Endothelial cell (in vitro differentiated cells): ENCODE results near the gene MARCHF5. TPM values are rescaled to one million over a fixed set of nuclear protein-coding genes. Genes with fewer than 3 reads are reported as not detected.

Source experiments
- DNase-seq: peaks from one replicate; pipeline ENCODE4 v3.0.0; 2021; ENCODE audit warnings: low spot score
- H3K27ac Mint-ChIP-seq: one replicate; pipeline ENCODE4 v1.8.0; 2021; ENCODE audit warnings: mixed read lengths, inconsistent platforms; ENCODE audit not compliant: unreplicated experiment
- H3K27me3 Mint-ChIP-seq: one replicate; pipeline ENCODE4 v1.8.0; 2021; ENCODE audit warnings: mild to moderate bottlenecking, moderate library complexity, mixed read lengths, inconsistent platforms; ENCODE audit not compliant: unreplicated experiment
- H3K36me3 Mint-ChIP-seq: one replicate; pipeline ENCODE4 v1.8.0; 2021; ENCODE audit warnings: mild to moderate bottlenecking, low read depth, mixed read lengths, inconsistent platforms; ENCODE audit not compliant: unreplicated experiment
- H3K4me1 Mint-ChIP-seq: one replicate; pipeline ENCODE4 v1.8.0; 2021; ENCODE audit warnings: mild to moderate bottlenecking, mixed read lengths, inconsistent platforms; ENCODE audit not compliant: unreplicated experiment
- H3K4me3 Mint-ChIP-seq: one replicate; pipeline ENCODE4 v1.8.0; 2021; ENCODE audit warnings: mild to moderate bottlenecking, mixed read lengths, inconsistent platforms; ENCODE audit not compliant: unreplicated experiment
- H3K9me3 Mint-ChIP-seq: one replicate; pipeline ENCODE4 v1.8.0; 2021; ENCODE audit warnings: mixed read lengths, inconsistent platforms; ENCODE audit not compliant: unreplicated experiment
- CTCF ChIP-seq: fragments of 200-600 bp; sonication (generic); IDR thresholded peaks from one replicate; pipeline ENCODE4 v1.5.0; 2021; ENCODE audit warnings: antibody characterized with exemption; ENCODE audit not compliant: unreplicated experiment
- total RNA-seq: library from RNA; stranded (reverse); fragmentation: NEBNext Ultra II Directional; extraction: Animal tissue kit (Norgen Biotek cat#: 25700); gene quantifications from one replicate; pipeline ENCODE4 v1.2.1, GENCODE V29; 2021; ENCODE audit not compliant: unreplicated experiment

The MARCHF5 gene
- total RNA-seq, 1 donor from 2014 or later: 46.0 TPM

DNA sequence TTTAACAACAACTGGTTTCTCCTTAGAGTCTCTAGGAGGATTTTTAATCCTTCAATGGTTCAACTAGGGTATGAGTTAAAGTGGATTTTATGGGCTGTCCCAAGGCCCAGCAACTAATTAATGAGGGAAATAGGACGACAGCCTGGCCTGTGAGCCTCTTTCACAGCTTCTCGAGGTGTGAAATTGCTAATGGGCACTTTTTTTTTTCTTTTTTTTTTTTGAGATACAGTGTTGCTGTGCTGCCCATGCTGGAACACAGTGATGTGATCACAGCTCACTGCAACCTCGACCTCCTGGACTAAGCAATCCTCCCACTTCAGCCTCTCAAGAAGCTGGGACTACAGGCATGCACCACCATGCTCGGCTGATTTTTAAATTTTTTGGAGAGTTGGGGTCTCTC is 87.0 kb downstream of the MARCHF5 start:
- TF ChIP-seq CTCF: no peak
- Mint-ChIP-seq H3K27me3 (peaks cover 7% of the 10 kb centered on the region), H3K36me3 (no peaks in the 10 kb centered on the region), H3K4me3 (no peak overlapping the region), H3K4me1 (peaks cover 24% of the 10 kb centered on the region), H3K27ac (no peak overlapping the region), H3K9me3 (no peaks in the 10 kb centered on the region)
- no peak for DNase-seq

DNA sequence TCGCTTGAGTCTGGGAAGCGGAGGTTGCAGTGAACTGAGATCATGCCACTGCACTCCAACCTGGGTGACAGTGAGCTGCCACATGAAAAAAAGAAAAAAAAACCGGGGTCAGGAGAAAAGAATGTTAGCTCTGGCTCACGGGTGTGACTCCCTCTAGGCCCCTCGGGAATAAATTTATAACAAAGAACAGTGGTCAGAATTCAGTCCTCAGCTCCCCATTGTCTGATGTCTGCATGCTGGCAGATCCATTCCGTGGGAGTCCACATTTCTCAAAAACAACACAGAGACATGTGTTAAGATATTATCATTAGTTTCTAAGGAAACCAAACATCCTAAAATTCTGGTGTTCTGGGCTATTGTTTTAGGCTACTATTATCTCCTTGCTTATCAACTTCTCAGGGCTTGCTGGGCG is 90.6 kb downstream of the MARCHF5 start:
- H3K4me3 Mint-ChIP-seq: no peak overlapping the region
- peaks cover 37% of the 10 kb centered on the region for H3K4me1 Mint-ChIP-seq
- no peaks in the 10 kb centered on the region for H3K36me3 Mint-ChIP-seq
- no peaks in the 10 kb centered on the region for H3K9me3 Mint-ChIP-seq
- H3K27ac Mint-ChIP-seq: peak overlapping the region; percentile 99
- peaks cover 9% of the 10 kb centered on the region for H3K27me3 Mint-ChIP-seq
- TF ChIP-seq CTCF: no peak
- DNase-seq: peak; percentile 13

GRCh38 chr10:92382631-92383030 is 91.7 kb downstream of the MARCHF5 start:
- H3K4me3 Mint-ChIP-seq: no peak overlapping the region
- H3K36me3 Mint-ChIP-seq: no peaks in the 10 kb centered on the region
- H3K4me1 Mint-ChIP-seq: peaks cover 47% of the 10 kb centered on the region
- no peak for DNase-seq
- peak overlapping the region; percentile 99 for H3K27ac Mint-ChIP-seq
- peaks cover 10% of the 10 kb centered on the region for H3K27me3 Mint-ChIP-seq
- no peak for TF ChIP-seq CTCF
- H3K9me3 Mint-ChIP-seq: no peaks in the 10 kb centered on the region

GRCh38 chr10:92384741-92385140 is 93.8 kb downstream of the MARCHF5 start:
- H3K9me3 Mint-ChIP-seq: no peaks in the 10 kb centered on the region
- peaks cover 7% of the 10 kb centered on the region for H3K27me3 Mint-ChIP-seq
- no peak for TF ChIP-seq CTCF
- no peak overlapping the region for H3K27ac Mint-ChIP-seq
- no peak for DNase-seq
- no peaks in the 10 kb centered on the region for H3K36me3 Mint-ChIP-seq
- H3K4me3 Mint-ChIP-seq: no peak overlapping the region
- H3K4me1 Mint-ChIP-seq: peaks cover 45% of the 10 kb centered on the region

- H3K27me3 Mint-ChIP-seq: peaks cover 5% of the 10 kb centered on the region
- TF ChIP-seq CTCF: no peak
- DNase-seq: no peak
- no peak overlapping the region for H3K4me3 Mint-ChIP-seq
- peak overlapping the region; percentile 99 for H3K27ac Mint-ChIP-seq
- H3K9me3 Mint-ChIP-seq: no peaks in the 10 kb centered on the region
- H3K36me3 Mint-ChIP-seq: no peaks in the 10 kb centered on the region
- H3K4me1 Mint-ChIP-seq: peaks cover 38% of the 10 kb centered on the region
Observed at GRCh38 chr10:92385831-92386230, 94.9 kb downstream of the MARCHF5 start.
